Tibial nerve (tissue), 4 donors: ENCODE measurements around the gene FANCC.

Source experiments
- CTCF ChIP-seq, 5 experiments: fragments of 200-600 bp in 3 of 5; fragments of 450-650 bp in 2 of 5; sonication (generic) in 3 of 5; IDR thresholded peaks; one replicate each; pipeline ENCODE4 v1.5.1; 2016 to 2019; ENCODE audit warnings: antibody characterized with exemption in 5 of 5, mild to moderate bottlenecking in 3 of 5, moderate library complexity in 2 of 5
- EP300 ChIP-seq, 2 donors: sonication (generic); formaldehyde crosslinking; IDR thresholded peaks; one replicate each; pipeline ENCODE4 v1.6.1; 2017; ENCODE audit warnings: antibody characterized with exemption in 2 of 2, mild to moderate bottlenecking in 1 of 2
- POLR2A ChIP-seq, 2 donors: fragments of 450-650 bp; IDR thresholded peaks; one replicate each; pipeline ENCODE4 v1.6.1; 2017; ENCODE audit warnings: antibody characterized with exemption in 2 of 2, mild to moderate bottlenecking in 2 of 2, moderate library complexity in 2 of 2

GRCh38 chr9:95135756-95136155 is 181.8 kb downstream of the FANCC start:
- no peak for TF ChIP-seq EP300 (IDR thresholded peaks at IDR 0.05)
- no peak for TF ChIP-seq POLR2A (IDR thresholded peaks at IDR 0.05)
- TF ChIP-seq CTCF (IDR thresholded peaks at IDR 0.05) = no peak
